Left colon (tissue), 2 donors: Measurements from ENCODE around the gene TCP10L. TPM values are rescaled to one million over a fixed set of nuclear protein-coding genes. Genes with fewer than 3 reads are reported as not detected.
"Not testable (repeated sequence)": the region's sequence is repeated elsewhere in the genome, so short reads cannot be mapped to it uniquely, and the experiment has no call there.

Source experiments
- ATAC-seq: fragments of 200-7000 bp; cut with Tn5 transposase; one replicate; pipeline ENCODE4 v1.9.1; 2020; ENCODE audit warnings: mild to moderate bottlenecking, moderate library complexity
- DNase-seq, 2 donors: peaks; one replicate each; pipeline ENCODE4 v3.0.0-alpha.2; 2020
- intact Hi-C, 2 donors: fragments of 100-400 bp; cut with DNase I in 1 of 2; cut with micrococcal nuclease in 1 of 2; formaldehyde crosslinking; loops; one replicate each; pipeline versions ENCODE4 v1.11.2 to v1.14.0; 2022; cut with DNase I, micrococcal nuclease
- total RNA-seq, 2 donors: library from RNA; stranded (reverse); fragmentation: NEBNext Ultra II Directional; extraction: Animal tissue kit (Norgen Biotek cat#: 25700); gene quantifications; one replicate each; pipeline ENCODE4 v1.2.1, GENCODE V29; 2021
- donor health status: DM: no; HTN: no; CAD: no.
- donor health status: DM: yes; HTN: yes; CAD: no.

TCP10L gene
- total RNA-seq, 2 donors from 2014 or later: not detected

DNA sequence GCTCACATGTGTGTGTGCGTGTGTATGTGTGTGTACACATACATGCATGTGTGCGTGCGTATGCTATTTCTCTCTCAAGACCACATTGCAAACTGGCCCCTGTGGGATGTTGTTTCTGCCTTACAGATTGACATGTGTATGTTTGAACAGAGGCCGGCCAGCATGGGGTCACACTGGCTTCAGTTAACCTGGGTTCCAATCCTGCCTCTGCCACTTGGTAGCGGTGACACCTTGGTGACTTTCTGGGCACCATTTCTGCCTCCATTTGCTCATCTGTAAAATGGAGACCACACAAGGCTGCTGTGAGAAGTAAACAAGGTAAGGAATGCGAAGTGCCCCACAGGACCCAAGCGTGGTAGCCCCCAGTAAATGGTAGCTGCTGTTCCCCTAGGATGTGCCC lies 51.7 kb downstream of the TCP10L start:
- intact Hi-C loops: no loop called here
- no peak for DNase-seq
- no peak for ATAC-seq

GRCh38 chr21:32533053-32533452 lies 52.3 kb downstream of the TCP10L start:
- DNase-seq: no peak
- ATAC-seq: no peak
- intact Hi-C loops: no loop called here

DNA sequence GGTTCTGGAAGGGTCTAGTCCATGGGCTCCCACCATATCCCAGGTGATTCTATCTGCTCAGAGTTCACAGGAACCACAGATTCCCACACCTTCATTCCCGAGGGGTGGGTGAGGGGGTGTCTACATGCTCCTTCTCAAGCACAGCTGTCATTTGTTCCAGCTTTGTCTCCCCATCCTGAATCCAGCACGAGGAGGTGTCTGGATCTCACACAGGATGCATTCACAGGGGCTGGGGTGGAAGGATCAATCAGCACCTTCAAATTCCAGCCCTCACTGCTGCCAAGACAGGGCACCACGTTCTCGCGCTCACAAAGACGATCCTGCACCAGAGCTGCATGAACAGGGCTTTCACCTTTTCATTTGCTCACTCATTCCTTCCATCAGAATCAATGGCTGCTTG lies 52.7 kb downstream of the TCP10L start:
- DNase-seq: no peak
- ATAC-seq: no peak
- intact Hi-C loops: no loop called here

DNA sequence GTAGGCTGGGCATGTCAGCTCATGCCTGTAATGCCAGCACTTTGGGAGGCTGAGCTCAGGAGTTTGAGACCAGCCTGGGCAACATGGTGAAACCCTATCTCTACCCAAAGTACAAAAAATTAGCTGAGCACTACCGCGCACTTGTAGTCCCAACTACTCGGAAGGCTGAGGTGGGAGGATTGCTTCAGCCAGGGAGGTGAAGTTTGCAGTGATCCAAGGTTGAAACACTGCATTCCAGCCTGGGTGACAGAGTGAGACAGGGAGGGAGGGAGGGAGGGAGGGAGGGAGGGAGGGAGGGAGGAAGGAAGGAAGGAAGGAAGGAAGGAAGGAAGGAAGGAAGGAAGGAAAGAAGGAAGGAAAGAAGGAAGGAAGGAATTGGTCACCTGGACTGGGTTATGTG lies 53.8 kb downstream of the TCP10L start:
- intact Hi-C loops, DNase-seq, ATAC-seq: not testable (repeated sequence)

DNA sequence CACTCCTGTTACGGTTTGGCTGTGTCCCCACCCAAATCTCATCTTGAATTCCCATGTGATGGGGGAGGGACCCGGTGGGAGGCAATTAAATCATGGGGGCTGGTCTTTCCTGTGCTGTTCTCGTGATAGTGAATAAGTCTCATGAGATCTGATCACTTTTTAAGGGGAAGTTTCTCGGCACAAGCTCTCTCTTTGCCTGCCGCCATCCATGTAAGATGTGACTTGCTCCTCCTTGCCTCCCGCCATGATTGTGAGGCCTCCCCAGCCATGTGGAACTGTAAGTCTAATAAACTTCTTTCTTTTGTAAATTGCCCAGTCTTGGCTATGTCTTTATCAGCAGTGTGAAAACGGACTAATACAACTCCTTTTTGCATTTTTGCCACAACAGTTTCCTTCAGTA lies 54.5 kb downstream of the TCP10L start:
- ATAC-seq, intact Hi-C loops, DNase-seq: not testable (repeated sequence)

GRCh38 chr21:32529679-32530078 lies 55.6 kb downstream of the TCP10L start:
- ATAC-seq (no peak), DNase-seq (no peak)
- intact Hi-C loops: no loop called here

DNA sequence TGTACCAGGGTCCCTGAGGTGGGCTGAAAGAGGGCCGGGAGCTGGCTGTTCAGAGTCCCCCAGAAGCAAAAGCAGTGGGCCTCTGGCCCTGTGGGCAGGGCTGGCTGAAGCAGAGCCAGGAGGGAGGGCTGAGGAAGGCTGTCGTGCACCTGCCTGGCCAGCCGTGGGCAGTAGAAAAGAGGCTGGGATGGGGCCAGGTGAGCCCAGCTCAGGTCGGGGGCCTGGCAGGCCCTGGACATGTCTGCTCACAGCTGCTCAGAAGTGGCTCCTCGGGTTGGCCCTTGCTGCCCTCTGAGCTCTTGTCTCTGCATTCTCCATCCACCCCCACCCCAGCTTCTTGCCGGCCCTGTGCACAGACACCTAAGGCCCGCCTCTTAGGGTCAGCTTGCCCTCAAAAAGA lies 60.0 kb downstream of the TCP10L start:
- intact Hi-C loops: no loop called here
- ATAC-seq (no peak), DNase-seq (no peak)

GRCh38 chr21:32523988-32524719 lies 61.2 kb downstream of the TCP10L start:
- ATAC-seq (no peak), DNase-seq (no peak)
- intact Hi-C loops: no loop called here

Other genes starting within 250 kb of the TCP10L start
- 10 to 100 TPM in 1 of 2 donors, 1 to 10 TPM in 1; 7.3 to 12.6 TPM for gene URB1, start 192.5 kb downstream of the TCP10L start, total RNA-seq
- 10 to 100 TPM; 10.3 to 24.5 TPM for gene EVA1C, start 172.8 kb downstream of the TCP10L start, total RNA-seq
- 10 to 100 TPM; 28.7 to 32.7 TPM for gene CFAP298, start 26.9 kb upstream of the TCP10L start, total RNA-seq
- gene SYNJ1, start 142.5 kb upstream of the TCP10L start, total RNA-seq: 10 to 100 TPM; 13.1 to 14.0 TPM
- 10 to 100 TPM; 25.9 to 32.3 TPM for gene PAXBP1, start 186.2 kb upstream of the TCP10L start, total RNA-seq